ENCODE measurements around the gene ELAVL3.

- TF ChIP-seq TAF1 (IDR thresholded peaks at IDR 0.05; ENCODE audit: low read depth, low read length) (no peak), POLR2A (IDR thresholded peaks at IDR 0.05; ENCODE audit: low read depth, low read length) (no peak), POLR2AphosphoS5 (IDR thresholded peaks at IDR 0.05; ENCODE audit: low read depth, low read length) (no peak), SPI1 (IDR thresholded peaks at IDR 0.05; ENCODE audit: low read depth, low read length) (no peak), POU2F2 (IDR thresholded peaks at IDR 0.05; ENCODE audit: low read depth, low read length) (no peak), PAX5 (IDR thresholded peaks at IDR 0.05; ENCODE audit: insufficient read depth, low read length, severe bottlenecking) (no peak)
These were observed 23.7 kb downstream of the ELAVL3 start for GRCh38 chr19:11457115-11457514.

All from GM12891 (cell line).